GM21360 (cell line): ENCODE data around the gene PDPK1.
"Not testable (repeated sequence)": the region's sequence is repeated elsewhere in the genome, so short reads cannot be mapped to it uniquely, and the experiment has no call there.

Experiments used
- ATAC-seq: cut with Tn5 transposase; IDR thresholded peaks from one replicate; pipeline ENCODE4 v1.9.1; 2021; ENCODE audit warnings: mild to moderate bottlenecking, moderate library complexity; ENCODE audit not compliant: unreplicated experiment

PDPK1 gene

DNA sequence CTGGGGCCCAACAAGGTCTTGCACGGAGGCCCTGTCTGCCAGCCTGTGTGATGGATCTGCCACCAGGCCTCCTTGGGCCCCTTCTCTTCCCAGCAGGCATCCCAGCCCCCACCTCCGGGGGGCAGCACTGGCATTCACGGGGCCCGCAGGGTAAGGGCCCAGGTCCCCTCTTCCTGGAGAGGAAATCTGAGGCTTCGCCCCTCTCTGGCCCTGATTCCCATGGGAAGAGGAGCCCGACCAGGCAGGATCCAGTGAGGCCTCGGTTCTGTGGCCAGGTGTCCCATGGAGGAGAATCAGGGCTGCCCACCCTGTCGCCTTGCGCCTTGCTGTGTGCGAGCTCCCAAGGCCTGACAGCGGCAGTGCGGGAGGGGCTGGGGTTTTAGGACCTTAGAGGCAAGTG is 48.4 kb downstream of the PDPK1 start:
- no peak for ATAC-seq

GRCh38 chr16:2586901-2587480 is 49.2 kb downstream of the PDPK1 start:
- no peak for ATAC-seq

- no peak for ATAC-seq
Measured at GRCh38 chr16:2587891-2588565, 50.2 kb downstream of the PDPK1 start.

DNA sequence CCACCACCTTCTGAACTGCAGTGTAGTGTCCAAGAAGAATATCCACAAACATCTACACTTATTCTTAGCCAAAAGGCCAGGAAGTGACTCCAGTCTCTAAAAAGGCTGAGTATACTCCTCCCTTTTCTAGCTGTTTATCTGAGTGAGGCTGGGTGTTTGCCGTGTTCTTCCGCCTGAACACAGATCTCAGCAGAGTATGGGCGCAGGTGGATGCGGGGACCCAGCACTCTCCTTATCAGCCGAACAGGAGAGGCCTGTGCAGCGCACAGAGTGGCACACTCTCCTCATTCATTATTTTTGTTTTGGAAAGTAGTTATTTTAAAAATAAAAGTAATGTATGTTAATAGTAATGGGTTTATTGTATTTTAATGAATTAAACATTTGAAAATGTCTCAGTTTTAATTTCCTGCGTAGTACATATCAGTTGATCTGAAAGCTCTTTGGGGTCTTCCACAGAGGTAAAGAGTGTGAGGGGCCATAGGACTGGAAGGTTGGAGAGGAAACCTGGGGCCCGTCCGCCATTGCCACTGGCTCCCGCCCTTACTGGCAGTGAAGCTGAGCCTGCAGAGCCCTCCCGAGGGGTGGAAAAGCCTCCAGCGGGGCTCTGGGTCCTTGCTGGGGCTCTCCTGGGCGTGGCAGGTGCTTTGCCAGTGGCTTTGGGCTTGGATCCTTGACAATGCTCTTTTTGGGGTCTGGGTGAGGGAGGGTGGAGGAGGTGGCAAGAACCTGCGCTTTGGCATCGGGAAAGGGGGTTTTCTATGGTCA is 53.8 kb downstream of the PDPK1 start:
- no peak for ATAC-seq

- ATAC-seq = no peak
Measured at GRCh38 chr16:2592786-2593185, 55.0 kb downstream of the PDPK1 start.

DNA sequence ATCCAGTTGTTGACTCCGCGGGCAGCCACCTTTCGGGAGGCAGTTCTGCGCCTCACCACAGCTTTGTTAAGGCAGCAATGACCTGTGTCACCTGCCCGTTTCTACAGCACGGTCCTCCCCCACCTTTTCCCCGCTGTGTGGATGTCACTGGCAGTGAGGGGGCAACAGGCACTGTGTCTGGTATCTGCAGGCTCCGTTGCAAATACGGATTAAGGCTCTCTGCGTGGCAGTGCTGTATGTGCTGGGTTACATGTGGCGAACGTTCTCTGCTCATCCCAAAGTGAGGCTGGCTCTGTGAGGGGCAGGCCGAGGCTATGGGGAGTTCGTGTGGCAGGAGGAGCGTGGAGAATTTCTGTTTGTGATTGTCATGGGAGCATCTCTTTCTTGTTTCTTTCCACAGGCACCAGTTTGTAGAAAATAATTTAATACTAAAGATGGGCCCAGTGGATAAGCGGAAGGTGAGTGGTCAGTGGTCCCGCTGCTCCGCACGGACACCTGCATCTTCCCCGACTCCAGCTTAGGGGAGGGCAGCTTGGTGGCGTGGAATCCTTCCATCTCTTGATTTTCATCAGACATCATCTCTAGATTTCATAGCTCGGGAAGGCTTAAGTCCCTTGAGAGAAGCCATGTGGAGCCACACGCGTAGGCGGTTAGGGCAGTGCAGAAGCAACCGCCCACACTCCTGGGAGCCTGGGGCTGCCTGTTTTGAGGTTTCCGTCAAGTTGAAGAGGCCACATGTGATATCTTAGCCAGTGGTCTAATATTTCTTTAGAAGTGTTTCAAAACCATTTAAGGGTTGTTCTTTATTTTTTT is 57.8 kb downstream of the PDPK1 start:
- ATAC-seq = no peak

- no peak for ATAC-seq
Measured at GRCh38 chr16:2596747-2597559, 59.1 kb downstream of the PDPK1 start.

GRCh38 chr16:2597560-2597902 is 59.7 kb downstream of the PDPK1 start:
- ATAC-seq = no peak

GRCh38 chr16:2598133-2598641 is 60.4 kb downstream of the PDPK1 start:
- no peak for ATAC-seq

DNA sequence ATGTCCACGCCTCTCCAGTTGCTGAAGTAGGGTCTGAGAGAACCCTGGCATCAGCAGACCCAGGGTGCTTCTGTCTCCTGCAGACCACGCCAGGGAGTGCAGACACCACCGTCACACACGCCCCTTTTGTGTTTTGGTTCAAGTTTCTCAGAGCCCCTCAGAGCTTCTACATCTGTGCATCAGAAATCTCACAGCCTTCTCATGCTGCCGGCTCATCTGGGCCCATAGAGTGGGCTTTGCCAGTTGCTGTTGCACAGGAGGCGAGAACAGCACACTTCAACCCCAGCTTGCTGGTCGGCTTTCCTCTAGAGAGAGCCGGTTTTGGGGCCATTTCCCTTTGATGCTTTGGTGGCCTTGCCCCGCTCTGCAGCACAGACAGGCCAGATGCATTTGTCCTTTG is 60.9 kb downstream of the PDPK1 start:
- no peak for ATAC-seq

- ATAC-seq = not testable (repeated sequence)
Measured at GRCh38 chr16:2599165-2599564, 61.3 kb downstream of the PDPK1 start.

DNA sequence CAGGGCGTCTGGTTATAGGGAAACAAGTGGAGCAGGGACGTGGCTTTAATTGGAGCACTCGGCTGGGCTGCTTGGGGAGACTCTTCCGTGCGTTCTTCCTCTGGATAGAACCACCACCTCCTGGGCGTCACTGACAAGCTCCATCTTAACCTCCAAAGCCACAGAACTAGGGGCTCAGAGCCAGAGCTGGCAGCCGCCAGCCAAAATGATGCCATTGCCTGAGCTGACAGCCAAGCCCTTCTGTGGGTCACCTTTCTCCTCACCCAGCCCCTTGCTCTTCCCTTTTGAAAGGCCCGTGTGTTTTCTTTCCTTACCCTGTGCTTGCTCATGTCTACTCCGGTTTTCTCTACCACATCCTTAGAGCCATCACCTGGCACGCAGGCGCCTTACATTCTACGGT is 62.0 kb downstream of the PDPK1 start:
- not testable (repeated sequence) for ATAC-seq

GRCh38 chr16:2601301-2602025 is 63.6 kb downstream of the PDPK1 start:
- ATAC-seq = not testable (repeated sequence)

GRCh38 chr16:2602175-2602574 is 64.4 kb downstream of the PDPK1 start:
- ATAC-seq = not testable (repeated sequence)

GRCh38 chr16:2603165-2604015 is 65.6 kb downstream of the PDPK1 start:
- peak; percentile 65 for ATAC-seq

GRCh38 chr16:2604016-2604369 is 66.2 kb downstream of the PDPK1 start:
- not testable (repeated sequence) for ATAC-seq

- ATAC-seq = not testable (repeated sequence)
Measured at GRCh38 chr16:2606820-2607219, 69.0 kb downstream of the PDPK1 start.

DNA sequence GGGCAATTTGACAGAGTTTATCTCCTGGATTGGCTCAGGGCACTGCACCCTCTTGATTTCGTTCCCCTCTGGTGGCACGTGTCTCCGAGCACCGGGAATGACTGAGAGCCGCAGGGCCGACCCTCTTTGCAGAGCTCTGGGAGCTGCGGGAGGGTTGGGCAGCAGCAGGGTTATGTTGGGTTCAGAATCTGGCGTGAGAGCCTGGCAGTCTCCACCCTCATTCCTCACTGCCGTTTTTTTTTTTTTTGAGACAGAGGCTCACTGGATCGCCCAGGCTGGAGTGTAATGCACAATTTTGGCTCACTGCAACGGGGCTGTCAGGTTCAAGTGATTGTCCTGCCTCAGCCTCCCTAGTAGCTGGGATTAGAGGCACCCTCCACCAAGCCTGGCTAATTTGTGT is 71.5 kb downstream of the PDPK1 start:
- not testable (repeated sequence) for ATAC-seq
